ENCODE data around the gene ADCY5.

DNA sequence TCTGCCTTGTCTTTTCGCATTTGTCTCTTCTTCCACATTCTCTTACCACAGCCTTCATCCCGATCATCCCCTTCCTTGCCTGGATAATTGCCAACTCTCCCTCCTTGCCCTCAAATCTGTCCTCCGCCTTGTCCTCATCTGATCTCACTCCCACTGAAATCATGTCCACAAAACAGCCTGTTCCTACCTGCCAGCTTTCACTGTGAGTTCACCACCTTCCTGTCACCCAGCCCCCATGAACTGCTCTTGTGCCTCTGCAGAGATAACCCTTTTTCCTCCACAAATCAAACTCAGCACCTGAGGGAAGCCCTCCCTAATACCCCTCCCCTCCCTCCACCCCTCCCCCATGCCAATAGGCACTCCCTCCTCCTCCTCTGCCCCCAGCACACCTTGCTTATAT is 4.8 kb upstream of the ADCY5 start:
- no peak for TF ChIP-seq YY1 (IDR thresholded peaks at IDR 0.05)
- no peak for TF ChIP-seq TAF1 (conservative IDR thresholded peaks at IDR 0.05)
- TF ChIP-seq, protein P1, sequence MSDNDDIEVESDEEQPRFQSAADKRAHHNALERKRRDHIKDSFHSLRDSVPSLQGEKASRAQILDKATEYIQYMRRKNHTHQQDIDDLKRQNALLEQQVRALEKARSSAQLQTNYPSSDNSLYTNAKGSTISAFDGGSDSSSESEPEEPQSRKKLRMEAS (IDR thresholded peaks at IDR 0.05), result no peak
- TF ChIP-seq GABPA (IDR thresholded peaks at IDR 0.05 in 1 of 2, conservative IDR thresholded peaks at IDR 0.05 in 1 of 2), result no peak
- TF ChIP-seq, protein P2, sequence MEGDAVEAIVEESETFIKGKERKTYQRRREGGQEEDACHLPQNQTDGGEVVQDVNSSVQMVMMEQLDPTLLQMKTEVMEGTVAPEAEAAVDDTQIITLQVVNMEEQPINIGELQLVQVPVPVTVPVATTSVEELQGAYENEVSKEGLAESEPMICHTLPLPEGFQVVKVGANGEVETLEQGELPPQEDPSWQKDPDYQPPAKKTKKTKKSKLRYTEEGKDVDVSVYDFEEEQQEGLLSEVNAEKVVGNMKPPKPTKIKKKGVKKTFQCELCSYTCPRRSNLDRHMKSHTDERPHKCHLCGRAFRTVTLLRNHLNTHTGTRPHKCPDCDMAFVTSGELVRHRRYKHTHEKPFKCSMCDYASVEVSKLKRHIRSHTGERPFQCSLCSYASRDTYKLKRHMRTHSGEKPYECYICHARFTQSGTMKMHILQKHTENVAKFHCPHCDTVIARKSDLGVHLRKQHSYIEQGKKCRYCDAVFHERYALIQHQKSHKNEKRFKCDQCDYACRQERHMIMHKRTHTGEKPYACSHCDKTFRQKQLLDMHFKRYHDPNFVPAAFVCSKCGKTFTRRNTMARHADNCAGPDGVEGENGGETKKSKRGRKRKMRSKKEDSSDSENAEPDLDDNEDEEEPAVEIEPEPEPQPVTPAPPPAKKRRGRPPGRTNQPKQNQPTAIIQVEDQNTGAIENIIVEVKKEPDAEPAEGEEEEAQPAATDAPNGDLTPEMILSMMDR (IDR thresholded peaks at IDR 0.05; ENCODE audit: low read depth, low read length, missing input control), result no peak
- TF ChIP-seq, protein P3, sequence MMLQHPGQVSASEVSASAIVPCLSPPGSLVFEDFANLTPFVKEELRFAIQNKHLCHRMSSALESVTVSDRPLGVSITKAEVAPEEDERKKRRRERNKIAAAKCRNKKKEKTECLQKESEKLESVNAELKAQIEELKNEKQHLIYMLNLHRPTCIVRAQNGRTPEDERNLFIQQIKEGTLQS (IDR thresholded peaks at IDR 0.05), result no peak
- no peak for TF ChIP-seq EGR1 (IDR thresholded peaks at IDR 0.05; ENCODE audit: low read depth in 2 of 2)
- TF ChIP-seq, protein P4, sequence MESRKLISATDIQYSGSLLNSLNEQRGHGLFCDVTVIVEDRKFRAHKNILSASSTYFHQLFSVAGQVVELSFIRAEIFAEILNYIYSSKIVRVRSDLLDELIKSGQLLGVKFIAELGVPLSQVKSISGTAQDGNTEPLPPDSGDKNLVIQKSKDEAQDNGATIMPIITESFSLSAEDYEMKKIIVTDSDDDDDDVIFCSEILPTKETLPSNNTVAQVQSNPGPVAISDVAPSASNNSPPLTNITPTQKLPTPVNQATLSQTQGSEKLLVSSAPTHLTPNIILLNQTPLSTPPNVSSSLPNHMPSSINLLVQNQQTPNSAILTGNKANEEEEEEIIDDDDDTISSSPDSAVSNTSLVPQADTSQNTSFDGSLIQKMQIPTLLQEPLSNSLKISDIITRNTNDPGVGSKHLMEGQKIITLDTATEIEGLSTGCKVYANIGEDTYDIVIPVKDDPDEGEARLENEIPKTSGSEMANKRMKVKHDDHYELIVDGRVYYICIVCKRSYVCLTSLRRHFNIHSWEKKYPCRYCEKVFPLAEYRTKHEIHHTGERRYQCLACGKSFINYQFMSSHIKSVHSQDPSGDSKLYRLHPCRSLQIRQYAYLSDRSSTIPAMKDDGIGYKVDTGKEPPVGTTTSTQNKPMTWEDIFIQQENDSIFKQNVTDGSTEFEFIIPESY (IDR thresholded peaks at IDR 0.05), result no peak
- TF ChIP-seq, protein P5, sequence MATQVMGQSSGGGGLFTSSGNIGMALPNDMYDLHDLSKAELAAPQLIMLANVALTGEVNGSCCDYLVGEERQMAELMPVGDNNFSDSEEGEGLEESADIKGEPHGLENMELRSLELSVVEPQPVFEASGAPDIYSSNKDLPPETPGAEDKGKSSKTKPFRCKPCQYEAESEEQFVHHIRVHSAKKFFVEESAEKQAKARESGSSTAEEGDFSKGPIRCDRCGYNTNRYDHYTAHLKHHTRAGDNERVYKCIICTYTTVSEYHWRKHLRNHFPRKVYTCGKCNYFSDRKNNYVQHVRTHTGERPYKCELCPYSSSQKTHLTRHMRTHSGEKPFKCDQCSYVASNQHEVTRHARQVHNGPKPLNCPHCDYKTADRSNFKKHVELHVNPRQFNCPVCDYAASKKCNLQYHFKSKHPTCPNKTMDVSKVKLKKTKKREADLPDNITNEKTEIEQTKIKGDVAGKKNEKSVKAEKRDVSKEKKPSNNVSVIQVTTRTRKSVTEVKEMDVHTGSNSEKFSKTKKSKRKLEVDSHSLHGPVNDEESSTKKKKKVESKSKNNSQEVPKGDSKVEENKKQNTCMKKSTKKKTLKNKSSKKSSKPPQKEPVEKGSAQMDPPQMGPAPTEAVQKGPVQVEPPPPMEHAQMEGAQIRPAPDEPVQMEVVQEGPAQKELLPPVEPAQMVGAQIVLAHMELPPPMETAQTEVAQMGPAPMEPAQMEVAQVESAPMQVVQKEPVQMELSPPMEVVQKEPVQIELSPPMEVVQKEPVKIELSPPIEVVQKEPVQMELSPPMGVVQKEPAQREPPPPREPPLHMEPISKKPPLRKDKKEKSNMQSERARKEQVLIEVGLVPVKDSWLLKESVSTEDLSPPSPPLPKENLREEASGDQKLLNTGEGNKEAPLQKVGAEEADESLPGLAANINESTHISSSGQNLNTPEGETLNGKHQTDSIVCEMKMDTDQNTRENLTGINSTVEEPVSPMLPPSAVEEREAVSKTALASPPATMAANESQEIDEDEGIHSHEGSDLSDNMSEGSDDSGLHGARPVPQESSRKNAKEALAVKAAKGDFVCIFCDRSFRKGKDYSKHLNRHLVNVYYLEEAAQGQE (IDR thresholded peaks at IDR 0.05), result no peak
- no peak for TF ChIP-seq JUND (IDR thresholded peaks at IDR 0.05)
- TF ChIP-seq SP1 (IDR thresholded peaks at IDR 0.05), result no peak

Measured in liver (tissue), 3 donors.